HCT116 (cell line): ENCODE data around the gene CTIF. TPM values are rescaled to one million over a fixed set of nuclear protein-coding genes. Genes with fewer than 3 reads are reported as not detected.
A peak's percentile ranks its signal among the peaks of the same experiment; 100 is the strongest.

Experiments used
- ATAC-seq: fragments of 200-7000 bp; cut with Tn5 transposase; 2 replicates; pipeline ENCODE4 v1.9.1; 2020; ENCODE audit warnings: mild to moderate bottlenecking, moderate library complexity
- BruUV-seq: library from RNA; stranded (reverse); fragments of 400-500 nt; replicated peaks from 2 replicates; lab custom pipeline; 2021; lab: Mats Ljungman, UMichigan
- CTCF ChIA-PET: fragments of 300-600 bp; sonication (Branson Sonifier 250); formaldehyde crosslinking; loops from one replicate; lab custom pipeline; 2021; ENCODE audit warnings: antibody characterized with exemption; lab: Charles Lee
- POLR2A ChIA-PET: fragments of 300-600, 350-600 bp; sonication (Branson Sonifier 250); formaldehyde crosslinking; loops from one replicate; lab custom pipeline; 2021; ENCODE audit warnings: antibody characterized with exemption; lab: Charles Lee
- RAD21 ChIA-PET, 2 experiments: fragments of 300-600 bp; sonication (Branson Sonifier 250); formaldehyde crosslinking; loops; one replicate each; lab custom pipeline; 2023; ENCODE audit warnings: low total read pairs in 2 of 2; ENCODE audit not compliant: uncharacterized antibody in 2 of 2, unreplicated experiment in 2 of 2, low non-redundant PET in 1 of 2; lab: Charles Lee
- DNase-seq: peaks from one replicate; pipeline ENCODE4 v3.0.0-alpha.2; 2010; ENCODE audit warnings: low read depth, low spot score
- H2AFZ ChIP-seq: fragments of 200-600 bp; shearing (Covaris generic), sonication (generic); 2 replicates; pipeline ENCODE4 v1.6.1; 2017; ENCODE audit warnings: low read depth, mixed run types, mixed read lengths, antibody characterized with exemption, low read length; ENCODE audit not compliant: poor library complexity, severe bottlenecking
- H3K27ac ChIP-seq: 2 replicates; pipeline ENCODE4 v1.5.1; 2012; ENCODE audit warnings: low read depth, low read length
- H3K27me3 ChIP-seq: fragments of 200-600 bp; sonication (generic); 2 replicates; pipeline ENCODE4 v1.6.1; 2016; ENCODE audit warnings: mixed run types, low read length, mixed read lengths; ENCODE audit not compliant: insufficient read depth
- H3K36me3 ChIP-seq, 2 experiments: fragments of 200-500 bp in 1 of 2; fragments of 200-600 bp in 1 of 2; sonication (Bioruptor generic) in 1 of 2; sonication (generic) in 1 of 2; 2 replicates each; pipeline versions ENCODE4 v1.5.1 to v1.6.1; 2014 to 2016; ENCODE audit warnings: low read length in 2 of 2, inconsistent platforms in 1 of 2, mixed read lengths in 1 of 2, mixed run types in 1 of 2; ENCODE audit not compliant: insufficient read depth in 2 of 2, control insufficient read depth in 1 of 2
- H3K4me1 ChIP-seq, 2 experiments: fragments of 200-600 bp in 1 of 2; sonication (generic) in 1 of 2; 2 replicates each; pipeline versions ENCODE4 v1.5.1 to v1.6.1; 2012 to 2017; ENCODE audit warnings: low read length in 2 of 2, inconsistent platforms in 1 of 2, mild to moderate bottlenecking in 1 of 2, mixed read lengths in 1 of 2, mixed run types in 1 of 2, moderate library complexity in 1 of 2; ENCODE audit not compliant: insufficient read depth in 2 of 2, control insufficient read depth in 1 of 2
- H3K4me2 ChIP-seq: fragments of 200-600 bp; sonication (generic); 2 replicates; pipeline ENCODE4 v1.6.1; 2017; ENCODE audit warnings: mixed run types, low read length, mixed read lengths
- H3K4me3 ChIP-seq, 2 experiments: fragments of 200-600 bp in 1 of 2; sonication (generic) in 1 of 2; replicated peaks in 1 of 2; 2 replicates each; pipeline ENCODE4 v1.5.1; 2011 to 2016; ENCODE audit warnings: low read length in 2 of 2, control low read depth in 1 of 2, low read depth in 1 of 2, mild to moderate bottlenecking in 1 of 2, mixed read lengths in 1 of 2, mixed run types in 1 of 2
- H3K79me2 ChIP-seq: fragments of 200-600 bp; sonication (generic); 2 replicates; pipeline ENCODE4 v1.6.1; 2017; ENCODE audit warnings: mild to moderate bottlenecking, mixed run types, low read length, moderate library complexity, mixed read lengths; ENCODE audit not compliant: insufficient read depth
- H3K9ac ChIP-seq: fragments of 200-600 bp; sonication (generic); 2 replicates; pipeline ENCODE4 v1.6.1; 2016; ENCODE audit warnings: low read length, mixed read lengths
- H3K9me2 ChIP-seq: fragments of 200-600 bp; sonication (generic), shearing (Covaris generic); 2 replicates; pipeline ENCODE4 v1.6.1; 2017; ENCODE audit warnings: mixed run types, mild to moderate bottlenecking, moderate library complexity; ENCODE audit not compliant: insufficient read depth
- H3K9me3 ChIP-seq, 2 experiments: fragments of 200-500 bp in 1 of 2; fragments of 200-600 bp in 1 of 2; sonication (Bioruptor generic) in 1 of 2; sonication (generic) in 1 of 2; 2 replicates each; pipeline ENCODE4 v1.6.1; 2014 to 2017; ENCODE audit warnings: low read length in 2 of 2, mixed read lengths in 2 of 2, inconsistent platforms in 1 of 2, low read depth in 1 of 2, mild to moderate bottlenecking in 1 of 2, mixed run types in 1 of 2, moderate library complexity in 1 of 2; ENCODE audit not compliant: control insufficient read depth in 1 of 2, insufficient read depth in 1 of 2
- H4K20me1 ChIP-seq: fragments of 200-600 bp; sonication (generic), shearing (Covaris generic); 2 replicates; pipeline ENCODE4 v1.6.1; 2017; ENCODE audit warnings: mixed run types, mild to moderate bottlenecking, moderate library complexity; ENCODE audit not compliant: insufficient read depth
- CBX3 ChIP-seq: IDR thresholded peaks from 2 replicates; pipeline ENCODE4 v1.6.1; 2012; ENCODE audit warnings: low read depth
- EGR1 ChIP-seq: IDR thresholded peaks from 2 replicates; pipeline ENCODE4 v1.6.1; 2012; ENCODE audit warnings: low read depth
- ELF1 ChIP-seq: IDR thresholded peaks from 2 replicates; pipeline ENCODE4 v1.6.1; 2012; ENCODE audit warnings: low read depth, borderline replicate concordance
- EZH2 ChIP-seq: fragments of 200-600 bp; sonication (generic); IDR thresholded peaks from 2 replicates; pipeline ENCODE4 v1.6.1; 2017; ENCODE audit warnings: antibody characterized with exemption, mixed run types
- FOSL1 ChIP-seq: IDR thresholded peaks from 2 replicates; pipeline ENCODE4 v1.6.1; 2012; ENCODE audit warnings: low read depth
- MAX ChIP-seq: IDR thresholded peaks from 2 replicates; pipeline ENCODE4 v1.6.1; 2012
- POLR2A ChIP-seq: IDR thresholded peaks from 2 replicates; pipeline ENCODE4 v1.7.0; 2011; ENCODE audit warnings: borderline replicate concordance; ENCODE audit not compliant: insufficient read depth, insufficient read length; ENCODE audit errors: extremely low read depth
- SIN3A ChIP-seq: IDR thresholded peaks from 2 replicates; pipeline ENCODE4 v1.6.1; 2012; ENCODE audit warnings: low read depth
- SP1 ChIP-seq: IDR thresholded peaks from 2 replicates; pipeline ENCODE4 v1.6.1; 2012; ENCODE audit warnings: low read depth
- TCF7L2 ChIP-seq: IDR thresholded peaks from 2 replicates; pipeline ENCODE4 v1.7.0; 2011; ENCODE audit warnings: borderline replicate concordance, inconsistent platforms; ENCODE audit not compliant: insufficient read depth, insufficient read length; ENCODE audit errors: extremely low read depth
- YY1 ChIP-seq: IDR thresholded peaks from 2 replicates; pipeline ENCODE4 v1.6.1; 2011; ENCODE audit warnings: low read length, low read depth, moderate library complexity, mild to moderate bottlenecking; ENCODE audit not compliant: insufficient replicate concordance; ENCODE audit errors: extremely low read depth
- ZNF274 ChIP-seq: fragments of 200-500 bp; sonication (Bioruptor generic); IDR thresholded peaks from 2 replicates; pipeline ENCODE4 v1.6.1; 2014; ENCODE audit warnings: mild to moderate bottlenecking, low read depth, low read length, inconsistent platforms
- intact Hi-C: fragments of 100-400 bp; cut with micrococcal nuclease; formaldehyde crosslinking; loops from 2 replicates; pipeline ENCODE4 v1.10.0; 2022
- total RNA-seq: library from RNA; stranded (reverse); gene quantifications from one replicate; pipeline ENCODE4 v1.2.1, GENCODE V29; 2021; ENCODE audit not compliant: unreplicated experiment
- TF ChIP-seq, protein P1 (sequence below): IDR thresholded peaks from 2 replicates; pipeline ENCODE4 v1.6.1; 2011; ENCODE audit warnings: mild to moderate bottlenecking, low read length, moderate library complexity; ENCODE audit not compliant: insufficient replicate concordance; ENCODE audit errors: extremely low read depth
- TF ChIP-seq, protein P2 (sequence below): IDR thresholded peaks from 2 replicates; pipeline ENCODE4 v1.6.1; 2012; ENCODE audit warnings: low read depth

The CTIF gene
- total RNA-seq, 1 experiment from 2014 or later, result 19.7 TPM

GRCh38 chr18:48734460-48734859 lies 195.6 kb downstream of the CTIF start:
- TF ChIP-seq FOSL1 (no peak), TCF7L2 (no peak)
- Histone ChIP-seq H3K27me3 (no peaks in the 10 kb centered on the region), H3K9ac (no peak overlapping the region), H3K27ac (no peak overlapping the region), H4K20me1 (no peaks in the 10 kb centered on the region), H3K9me3 (no peaks in the 10 kb centered on the region), H3K36me3 (no peaks in the 10 kb centered on the region), H3K79me2 (no peaks in the 10 kb centered on the region), H3K4me2 (peak overlapping the region; percentile 34), H3K9me2 (no peaks in the 10 kb centered on the region), H3K4me1 (peaks cover 8 to 11% of the 10 kb centered on the region in 2 experiments), H2AFZ (no peak overlapping the region), H3K4me3 (no peak overlapping the region)
- no TSS peak for BruUV-seq
- intact Hi-C loops, result no loop called here
- ChIA-PET CTCF (no interaction called here), POLR2A (no interaction called here), RAD21 (no interaction called here)
- ATAC-seq (no peak), DNase-seq (no peak)

- Histone ChIP-seq H3K4me2 (peak overlapping the region; percentile 34), H2AFZ (no peak overlapping the region), H3K79me2 (no peaks in the 10 kb centered on the region), H3K9me3 (no peaks in the 10 kb centered on the region), H3K9ac (no peak overlapping the region), H3K36me3 (no peaks in the 10 kb centered on the region), H3K27ac (no peak overlapping the region), H3K4me1 (peaks cover 8 to 11% of the 10 kb centered on the region in 2 experiments), H4K20me1 (no peaks in the 10 kb centered on the region), H3K27me3 (no peaks in the 10 kb centered on the region), H3K9me2 (no peaks in the 10 kb centered on the region), H3K4me3 (no peak overlapping the region)
- DNase-seq, result no peak
- ChIA-PET CTCF (no interaction called here), RAD21 (no interaction called here), POLR2A (no interaction called here)
- no TSS peak for BruUV-seq
- ATAC-seq, result peak; percentile 68
- TF ChIP-seq, protein P1, sequence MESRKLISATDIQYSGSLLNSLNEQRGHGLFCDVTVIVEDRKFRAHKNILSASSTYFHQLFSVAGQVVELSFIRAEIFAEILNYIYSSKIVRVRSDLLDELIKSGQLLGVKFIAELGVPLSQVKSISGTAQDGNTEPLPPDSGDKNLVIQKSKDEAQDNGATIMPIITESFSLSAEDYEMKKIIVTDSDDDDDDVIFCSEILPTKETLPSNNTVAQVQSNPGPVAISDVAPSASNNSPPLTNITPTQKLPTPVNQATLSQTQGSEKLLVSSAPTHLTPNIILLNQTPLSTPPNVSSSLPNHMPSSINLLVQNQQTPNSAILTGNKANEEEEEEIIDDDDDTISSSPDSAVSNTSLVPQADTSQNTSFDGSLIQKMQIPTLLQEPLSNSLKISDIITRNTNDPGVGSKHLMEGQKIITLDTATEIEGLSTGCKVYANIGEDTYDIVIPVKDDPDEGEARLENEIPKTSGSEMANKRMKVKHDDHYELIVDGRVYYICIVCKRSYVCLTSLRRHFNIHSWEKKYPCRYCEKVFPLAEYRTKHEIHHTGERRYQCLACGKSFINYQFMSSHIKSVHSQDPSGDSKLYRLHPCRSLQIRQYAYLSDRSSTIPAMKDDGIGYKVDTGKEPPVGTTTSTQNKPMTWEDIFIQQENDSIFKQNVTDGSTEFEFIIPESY, result no peak
- no peak for TF ChIP-seq YY1
- no peak for TF ChIP-seq ZNF274
- no peak for TF ChIP-seq SIN3A
- no peak for TF ChIP-seq MAX
- TF ChIP-seq POLR2A, result no peak
- no peak for TF ChIP-seq ELF1
- no peak for TF ChIP-seq EGR1
- TF ChIP-seq FOSL1, result no peak
- TF ChIP-seq, protein P2, sequence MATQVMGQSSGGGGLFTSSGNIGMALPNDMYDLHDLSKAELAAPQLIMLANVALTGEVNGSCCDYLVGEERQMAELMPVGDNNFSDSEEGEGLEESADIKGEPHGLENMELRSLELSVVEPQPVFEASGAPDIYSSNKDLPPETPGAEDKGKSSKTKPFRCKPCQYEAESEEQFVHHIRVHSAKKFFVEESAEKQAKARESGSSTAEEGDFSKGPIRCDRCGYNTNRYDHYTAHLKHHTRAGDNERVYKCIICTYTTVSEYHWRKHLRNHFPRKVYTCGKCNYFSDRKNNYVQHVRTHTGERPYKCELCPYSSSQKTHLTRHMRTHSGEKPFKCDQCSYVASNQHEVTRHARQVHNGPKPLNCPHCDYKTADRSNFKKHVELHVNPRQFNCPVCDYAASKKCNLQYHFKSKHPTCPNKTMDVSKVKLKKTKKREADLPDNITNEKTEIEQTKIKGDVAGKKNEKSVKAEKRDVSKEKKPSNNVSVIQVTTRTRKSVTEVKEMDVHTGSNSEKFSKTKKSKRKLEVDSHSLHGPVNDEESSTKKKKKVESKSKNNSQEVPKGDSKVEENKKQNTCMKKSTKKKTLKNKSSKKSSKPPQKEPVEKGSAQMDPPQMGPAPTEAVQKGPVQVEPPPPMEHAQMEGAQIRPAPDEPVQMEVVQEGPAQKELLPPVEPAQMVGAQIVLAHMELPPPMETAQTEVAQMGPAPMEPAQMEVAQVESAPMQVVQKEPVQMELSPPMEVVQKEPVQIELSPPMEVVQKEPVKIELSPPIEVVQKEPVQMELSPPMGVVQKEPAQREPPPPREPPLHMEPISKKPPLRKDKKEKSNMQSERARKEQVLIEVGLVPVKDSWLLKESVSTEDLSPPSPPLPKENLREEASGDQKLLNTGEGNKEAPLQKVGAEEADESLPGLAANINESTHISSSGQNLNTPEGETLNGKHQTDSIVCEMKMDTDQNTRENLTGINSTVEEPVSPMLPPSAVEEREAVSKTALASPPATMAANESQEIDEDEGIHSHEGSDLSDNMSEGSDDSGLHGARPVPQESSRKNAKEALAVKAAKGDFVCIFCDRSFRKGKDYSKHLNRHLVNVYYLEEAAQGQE, result no peak
- no peak for TF ChIP-seq CBX3
- TF ChIP-seq SP1, result no peak
- TF ChIP-seq TCF7L2, result no peak
- no peak for TF ChIP-seq EZH2
- intact Hi-C loops, result no loop called here
Observed at GRCh38 chr18:48735080-48735676, 196.3 kb downstream of the CTIF start.
